ENCODE results near the gene HIF1AN. TPM values are rescaled to one million over a fixed set of nuclear protein-coding genes. Genes with fewer than 3 reads are reported as not detected.

Gene HIF1AN
- total RNA-seq, 1 donor from 2014 or later, result 67.3 TPM

DNA sequence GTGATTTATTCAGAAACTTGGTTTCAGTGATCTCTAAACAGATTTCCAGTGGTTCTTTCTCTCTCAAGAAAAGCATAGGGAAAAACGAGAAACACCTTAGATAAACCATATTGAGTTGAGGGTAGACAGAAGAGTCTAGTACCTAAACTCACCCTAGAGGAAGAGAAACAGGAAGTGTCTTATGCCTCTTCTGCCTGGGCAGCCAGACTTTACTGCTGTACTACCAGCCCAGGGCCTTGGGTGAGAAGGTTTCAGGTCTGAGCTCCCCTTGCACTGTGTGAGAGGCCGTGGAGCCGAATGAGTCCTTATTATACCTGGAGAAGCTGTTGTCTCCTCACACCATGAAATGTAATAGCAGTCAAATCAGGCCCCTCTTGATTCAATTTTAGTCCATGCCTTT is 18.2 kb downstream of the HIF1AN start:
- no peaks in the 10 kb centered on the region for H3K9me3 Mint-ChIP-seq (ENCODE audit: low read depth)
- peaks cover 6% of the 10 kb centered on the region for H3K36me3 Mint-ChIP-seq (ENCODE audit: insufficient read depth)
- no peak for DNase-seq (ENCODE audit: low spot score, unreplicated experiment)
- no peaks in the 10 kb centered on the region for H3K27me3 Mint-ChIP-seq
- no peak overlapping the region for H3K27ac Mint-ChIP-seq
- H3K4me1 Mint-ChIP-seq (ENCODE audit: low read depth), result peaks cover 8% of the 10 kb centered on the region
- no peak overlapping the region for H3K4me3 Mint-ChIP-seq (ENCODE audit: low read depth)
- TF ChIP-seq CTCF (IDR thresholded peaks at IDR 0.05; ENCODE audit: unreplicated experiment), result no peak

GRCh38 chr10:100554902-100555301 is 19.2 kb downstream of the HIF1AN start:
- Mint-ChIP-seq H3K36me3 (ENCODE audit: insufficient read depth) (peaks cover 4% of the 10 kb centered on the region), H3K27me3 (no peaks in the 10 kb centered on the region), H3K4me3 (ENCODE audit: low read depth) (no peak overlapping the region), H3K27ac (peak overlapping the region; percentile 90), H3K9me3 (ENCODE audit: low read depth) (no peaks in the 10 kb centered on the region), H3K4me1 (ENCODE audit: low read depth) (peaks cover 8% of the 10 kb centered on the region)
- no peak for TF ChIP-seq CTCF (IDR thresholded peaks at IDR 0.05; ENCODE audit: unreplicated experiment)
- DNase-seq (ENCODE audit: low spot score, unreplicated experiment), result no peak

DNA sequence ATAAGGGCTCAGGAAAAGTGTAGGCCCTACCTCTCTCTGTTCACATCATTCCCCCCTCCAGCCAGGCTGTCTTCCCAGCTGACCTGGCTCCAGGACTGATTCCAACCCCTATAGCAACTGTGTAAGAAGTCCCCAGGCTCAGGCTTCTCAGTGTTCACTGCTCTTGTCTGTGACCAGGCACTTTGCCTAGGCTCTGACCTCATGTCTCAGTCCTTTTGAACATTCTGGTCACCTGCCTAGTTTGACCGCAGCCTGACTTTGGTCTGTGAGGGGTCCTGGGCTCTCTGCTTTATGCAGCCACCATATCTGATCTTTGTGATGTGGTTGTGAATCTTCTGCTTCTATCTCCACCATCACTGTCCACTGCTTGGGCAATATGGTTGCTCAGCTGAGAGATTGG is 24.5 kb downstream of the HIF1AN start:
- TF ChIP-seq CTCF (IDR thresholded peaks at IDR 0.05; ENCODE audit: unreplicated experiment), result no peak
- H3K9me3 Mint-ChIP-seq (ENCODE audit: low read depth), result no peaks in the 10 kb centered on the region
- peaks cover 2% of the 10 kb centered on the region for H3K36me3 Mint-ChIP-seq (ENCODE audit: insufficient read depth)
- H3K27ac Mint-ChIP-seq, result no peak overlapping the region
- H3K4me1 Mint-ChIP-seq (ENCODE audit: low read depth), result peaks cover 2% of the 10 kb centered on the region
- peaks cover 16% of the 10 kb centered on the region for H3K27me3 Mint-ChIP-seq
- no peak for DNase-seq (ENCODE audit: low spot score, unreplicated experiment)
- no peak overlapping the region for H3K4me3 Mint-ChIP-seq (ENCODE audit: low read depth)

GRCh38 chr10:100561005-100561404 is 25.3 kb downstream of the HIF1AN start:
- Mint-ChIP-seq H3K9me3 (ENCODE audit: low read depth) (no peaks in the 10 kb centered on the region), H3K4me1 (ENCODE audit: low read depth) (no peaks in the 10 kb centered on the region), H3K27ac (no peak overlapping the region), H3K27me3 (peaks cover 16% of the 10 kb centered on the region), H3K4me3 (ENCODE audit: low read depth) (no peak overlapping the region), H3K36me3 (ENCODE audit: insufficient read depth) (peaks cover 2% of the 10 kb centered on the region)
- DNase-seq (ENCODE audit: low spot score, unreplicated experiment), result no peak
- TF ChIP-seq CTCF (IDR thresholded peaks at IDR 0.05; ENCODE audit: unreplicated experiment), result no peak

DNA sequence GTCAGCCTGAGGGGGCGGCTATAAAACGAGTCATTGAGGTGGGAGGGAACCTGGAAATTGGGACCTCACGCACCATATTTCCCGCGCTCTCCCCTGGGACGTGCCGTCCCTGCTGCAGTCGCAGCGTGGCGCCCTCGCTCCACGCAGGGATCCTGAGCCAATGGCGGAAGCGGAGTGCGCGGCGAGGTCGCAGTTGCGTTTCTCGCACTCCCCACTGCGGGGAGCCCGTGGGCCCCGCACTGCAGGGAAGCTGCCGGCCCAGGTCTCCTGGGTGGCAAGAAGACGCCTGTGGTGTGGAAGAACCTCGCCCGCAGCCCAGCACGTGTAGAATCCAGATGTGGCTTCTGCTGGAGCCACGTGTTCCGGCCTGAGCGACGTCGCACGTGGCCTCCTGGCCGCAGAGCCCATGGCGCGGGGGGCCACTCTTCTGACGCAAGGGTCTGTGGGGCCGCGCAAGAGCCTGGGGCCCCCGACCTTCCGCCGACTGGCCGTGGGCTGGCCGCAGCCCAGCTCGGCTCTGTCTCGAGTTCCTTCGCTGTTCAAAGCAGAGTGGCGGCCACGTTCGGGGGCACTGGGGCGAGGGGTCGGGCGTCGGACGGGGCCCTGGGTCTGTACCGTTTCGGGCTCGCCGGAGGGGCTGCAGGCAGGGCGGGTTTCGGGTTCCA is 26.4 kb downstream of the HIF1AN start:
- no peak overlapping the region for H3K4me3 Mint-ChIP-seq (ENCODE audit: low read depth)
- H3K4me1 Mint-ChIP-seq (ENCODE audit: low read depth), result no peaks in the 10 kb centered on the region
- H3K27ac Mint-ChIP-seq, result no peak overlapping the region
- peak; percentile 71 for DNase-seq (ENCODE audit: low spot score, unreplicated experiment)
- H3K9me3 Mint-ChIP-seq (ENCODE audit: low read depth), result no peaks in the 10 kb centered on the region
- H3K36me3 Mint-ChIP-seq (ENCODE audit: insufficient read depth), result no peaks in the 10 kb centered on the region
- peaks cover 16% of the 10 kb centered on the region for H3K27me3 Mint-ChIP-seq
- no peak for TF ChIP-seq CTCF (IDR thresholded peaks at IDR 0.05; ENCODE audit: unreplicated experiment)

Measured in progenitor cell of endocrine pancreas (in vitro differentiated cells).